ENCODE data around the gene ANTKMT.

Gene ANTKMT

DNA sequence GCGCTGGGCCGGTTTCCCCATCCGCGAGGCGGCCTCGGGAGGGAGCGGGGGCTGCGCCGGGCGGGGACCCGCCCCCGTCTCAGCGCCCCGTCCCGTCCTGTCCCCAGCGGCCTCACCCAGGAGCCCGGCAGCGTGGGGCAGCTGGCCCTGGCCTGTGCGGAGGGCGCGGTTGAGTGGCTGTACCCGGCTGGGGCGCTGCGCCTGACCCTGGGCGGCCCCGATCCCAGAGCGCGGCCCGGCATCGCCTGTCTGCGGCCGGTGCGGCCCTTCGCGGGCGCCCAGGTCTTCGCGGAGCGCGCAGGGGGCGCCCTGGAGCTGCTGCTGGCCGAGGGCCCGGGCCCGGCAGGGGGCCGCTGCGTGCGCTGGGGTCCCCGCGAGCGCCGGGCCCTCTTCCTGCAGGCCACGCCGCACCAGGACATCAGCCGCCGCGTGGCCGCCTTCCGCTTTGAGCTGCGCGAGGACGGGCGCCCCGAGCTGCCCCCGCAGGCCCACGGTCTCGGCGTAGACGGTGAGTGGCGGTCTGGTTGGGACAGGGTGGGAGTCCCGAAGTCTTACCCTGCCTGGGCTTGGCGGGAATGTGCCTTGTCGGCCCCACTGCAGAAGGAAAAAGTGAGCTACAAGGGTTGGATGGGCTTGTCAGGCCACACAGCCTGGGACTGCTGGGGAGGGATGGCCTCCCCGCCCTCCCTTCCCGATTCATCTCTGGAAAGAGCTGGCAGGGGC, 5.3 kb upstream of the ANTKMT start:
- DNase-seq (ENCODE audit: low read depth in 2 of 2) = no peak

DNA sequence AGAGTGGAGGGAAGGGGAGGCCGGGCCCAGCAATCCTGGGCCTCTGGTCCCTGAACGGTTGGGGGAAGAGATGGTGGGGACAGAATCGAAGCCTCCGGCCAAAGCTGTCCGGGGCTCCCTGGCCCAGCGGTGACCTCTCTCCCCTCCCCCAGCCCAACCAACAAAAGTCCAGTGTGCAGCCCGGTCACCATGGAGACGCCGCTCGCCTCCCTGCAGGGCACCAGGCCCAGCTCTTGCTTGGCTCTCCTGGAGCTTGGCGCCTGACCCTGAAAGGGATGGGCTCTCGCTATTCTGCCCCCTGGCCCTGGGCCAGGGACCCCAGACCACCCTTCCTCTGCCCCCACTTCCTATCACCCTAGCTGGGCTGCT, 4.8 kb upstream of the ANTKMT start:
- no peak for DNase-seq (ENCODE audit: low read depth in 2 of 2)

DNA sequence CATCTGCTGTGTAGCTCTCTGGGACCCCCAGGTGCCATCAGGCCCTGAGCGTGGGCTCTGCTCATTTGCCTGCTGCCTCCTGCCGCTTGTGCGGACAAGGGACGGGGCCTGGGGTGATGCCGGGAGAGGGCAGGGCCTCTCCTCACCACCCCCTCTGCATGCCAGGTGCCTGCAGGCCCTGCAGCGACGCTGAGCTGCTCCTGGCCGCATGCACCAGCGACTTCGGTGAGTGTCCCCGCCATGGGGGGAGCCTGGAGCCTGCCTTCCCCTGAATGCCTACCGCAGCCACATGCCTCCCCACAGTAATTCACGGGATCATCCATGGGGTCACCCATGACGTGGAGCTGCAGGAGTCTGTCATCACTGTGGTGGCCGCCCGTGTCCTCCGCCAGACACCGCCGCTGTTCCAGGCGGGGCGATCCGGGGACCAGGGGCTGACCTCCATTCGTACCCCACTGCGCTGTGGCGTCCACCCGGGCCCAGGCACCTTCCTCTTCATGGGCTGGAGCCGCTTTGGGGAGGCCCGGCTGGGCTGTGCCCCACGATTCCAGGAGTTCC, 4.1 kb upstream of the ANTKMT start:
- DNase-seq (ENCODE audit: low read depth in 2 of 2) = no peak

DNA sequence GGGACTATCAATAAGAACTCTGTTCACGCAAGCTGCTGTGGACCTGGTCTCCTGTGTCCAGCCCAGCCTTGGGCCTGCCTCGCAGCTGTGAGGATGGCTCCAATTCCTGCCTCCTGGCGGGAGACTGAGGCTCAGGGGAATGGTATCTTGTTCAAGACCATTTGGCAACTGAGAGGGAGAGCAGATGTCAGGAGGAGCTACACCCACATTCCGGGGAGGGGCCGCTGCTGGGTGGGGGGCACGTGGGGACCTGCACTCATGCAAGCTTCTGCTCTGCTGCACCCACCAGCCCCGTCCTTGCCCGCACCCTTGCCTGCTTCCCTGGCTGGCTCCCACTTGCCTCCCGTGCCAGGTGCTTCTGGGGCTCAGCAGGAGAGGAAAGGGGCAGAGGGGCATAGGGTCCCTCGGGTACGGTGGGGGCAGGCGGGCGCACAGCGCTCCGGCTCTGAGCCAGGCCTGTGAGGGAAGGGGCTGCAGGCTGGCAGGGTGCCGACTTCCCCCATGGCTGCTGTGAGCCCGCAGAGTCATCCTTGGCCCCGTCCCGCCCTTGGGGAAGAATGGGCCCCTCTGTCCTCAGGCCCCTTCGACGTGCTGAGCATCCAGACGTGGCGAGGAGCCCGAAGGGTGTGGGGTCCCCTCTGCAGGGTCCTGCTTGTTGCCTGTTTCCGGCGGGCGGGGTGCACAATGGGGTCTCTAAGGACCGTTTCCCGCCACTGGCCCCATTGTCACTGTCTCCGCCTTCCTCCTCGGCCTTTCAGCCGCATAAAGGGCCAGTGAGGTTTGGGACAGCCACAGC, 3.3 kb upstream of the ANTKMT start:
- no peak for DNase-seq (ENCODE audit: low read depth in 2 of 2)

DNA sequence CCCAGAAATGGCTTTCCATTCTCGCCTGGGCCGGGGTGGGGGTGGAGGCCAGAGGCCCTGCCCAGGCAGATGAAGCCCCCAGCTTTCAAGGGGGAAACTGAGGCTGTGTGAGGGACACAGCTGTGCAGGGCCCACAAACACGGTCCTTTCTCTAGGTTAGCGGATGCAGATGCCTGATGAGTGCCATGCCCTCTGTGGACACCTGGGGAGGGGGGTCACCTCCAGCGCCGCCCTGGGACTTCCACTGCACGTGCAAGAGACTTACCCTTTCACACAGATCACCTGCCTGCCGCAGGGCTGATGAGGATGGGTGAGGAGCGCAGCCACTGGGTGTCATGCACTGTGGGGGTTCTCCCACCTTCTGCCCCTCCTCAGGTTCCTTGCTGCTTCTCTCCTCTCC, 2.6 kb upstream of the ANTKMT start:
- no peak for DNase-seq (ENCODE audit: low read depth in 2 of 2)

DNA sequence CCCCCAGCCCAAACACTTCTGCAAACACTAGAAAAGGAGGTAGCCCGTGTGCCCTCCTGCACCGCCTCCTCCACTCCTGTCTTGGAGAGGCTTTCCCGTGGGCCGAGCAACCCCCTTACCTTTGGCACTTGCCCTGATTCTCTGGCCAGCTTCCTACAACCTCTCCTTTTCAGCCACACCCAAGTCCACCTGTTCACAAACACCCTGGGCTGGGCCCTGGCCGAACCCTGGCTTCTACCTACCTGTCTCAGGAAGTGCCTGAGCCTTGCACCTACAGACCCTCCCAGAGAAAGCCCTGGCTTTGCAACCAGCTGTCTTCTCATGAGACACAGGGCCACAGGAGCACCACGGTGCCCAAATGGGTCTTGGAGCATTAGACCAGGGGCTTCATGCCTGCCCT, 2.0 kb upstream of the ANTKMT start:
- no peak for DNase-seq (ENCODE audit: low read depth in 2 of 2)

DNA sequence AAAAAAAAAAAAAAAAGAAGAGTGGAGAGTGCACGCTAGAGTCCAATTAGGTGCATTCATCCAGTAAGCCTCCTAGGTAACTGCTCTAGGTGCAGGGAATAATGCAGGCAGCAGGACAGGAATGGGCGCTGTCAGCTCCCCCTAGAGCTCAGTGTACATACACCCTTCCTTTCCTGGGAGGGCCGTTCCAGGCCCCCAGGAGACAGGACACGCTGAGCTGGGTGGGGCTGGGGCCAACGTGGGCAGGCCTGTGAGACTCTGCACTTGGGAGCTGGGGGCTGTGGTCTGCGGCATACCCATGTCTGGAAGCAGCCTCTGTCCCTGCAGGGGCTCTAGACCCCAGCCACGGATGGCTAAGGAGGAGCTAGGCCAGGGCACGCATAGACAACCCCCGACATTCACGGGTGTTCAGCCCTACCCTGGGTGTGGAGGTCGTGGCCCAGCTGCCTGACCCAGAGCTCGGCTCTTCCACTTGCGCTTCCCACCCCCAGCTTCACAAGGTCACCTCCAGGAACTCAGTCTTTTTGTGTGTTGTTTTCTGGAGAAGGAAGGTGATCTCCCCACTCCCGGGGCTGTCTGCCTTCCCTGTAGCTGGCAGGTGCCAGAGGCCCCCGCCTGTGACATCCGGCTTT, 1.0 kb upstream of the ANTKMT start:
- DNase-seq (ENCODE audit: low read depth in 2 of 2) = no peak

DNA sequence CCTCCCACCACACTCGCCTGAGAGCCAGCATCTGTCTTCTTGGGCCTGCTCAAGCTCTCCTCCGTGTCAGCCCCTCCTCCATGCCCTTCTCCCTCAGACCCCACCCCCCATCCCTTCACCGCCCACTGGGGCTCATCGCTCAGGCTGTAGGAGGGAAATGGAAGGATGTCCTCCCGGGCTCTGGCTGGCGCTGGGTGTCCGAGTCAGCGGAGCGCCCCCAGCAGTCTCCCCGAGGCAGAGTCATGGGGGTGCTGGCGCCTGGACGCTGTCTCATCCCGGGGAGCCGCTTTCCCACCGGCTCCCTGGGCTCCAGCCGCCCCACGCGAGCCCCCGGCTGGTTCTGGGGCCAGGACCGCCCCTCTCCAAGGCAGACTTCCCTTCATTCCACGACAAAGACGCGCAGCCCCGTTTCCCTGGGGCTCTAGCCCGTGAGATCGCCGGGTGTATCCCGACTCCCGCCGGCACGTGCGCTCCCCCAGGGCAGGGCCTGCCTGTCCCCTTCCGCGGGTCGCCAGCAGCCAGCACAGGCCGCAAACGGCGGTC, 428 bp upstream of the ANTKMT start:
- peak; percentile 47 for DNase-seq (ENCODE audit: low read depth in 2 of 2)

DNA sequence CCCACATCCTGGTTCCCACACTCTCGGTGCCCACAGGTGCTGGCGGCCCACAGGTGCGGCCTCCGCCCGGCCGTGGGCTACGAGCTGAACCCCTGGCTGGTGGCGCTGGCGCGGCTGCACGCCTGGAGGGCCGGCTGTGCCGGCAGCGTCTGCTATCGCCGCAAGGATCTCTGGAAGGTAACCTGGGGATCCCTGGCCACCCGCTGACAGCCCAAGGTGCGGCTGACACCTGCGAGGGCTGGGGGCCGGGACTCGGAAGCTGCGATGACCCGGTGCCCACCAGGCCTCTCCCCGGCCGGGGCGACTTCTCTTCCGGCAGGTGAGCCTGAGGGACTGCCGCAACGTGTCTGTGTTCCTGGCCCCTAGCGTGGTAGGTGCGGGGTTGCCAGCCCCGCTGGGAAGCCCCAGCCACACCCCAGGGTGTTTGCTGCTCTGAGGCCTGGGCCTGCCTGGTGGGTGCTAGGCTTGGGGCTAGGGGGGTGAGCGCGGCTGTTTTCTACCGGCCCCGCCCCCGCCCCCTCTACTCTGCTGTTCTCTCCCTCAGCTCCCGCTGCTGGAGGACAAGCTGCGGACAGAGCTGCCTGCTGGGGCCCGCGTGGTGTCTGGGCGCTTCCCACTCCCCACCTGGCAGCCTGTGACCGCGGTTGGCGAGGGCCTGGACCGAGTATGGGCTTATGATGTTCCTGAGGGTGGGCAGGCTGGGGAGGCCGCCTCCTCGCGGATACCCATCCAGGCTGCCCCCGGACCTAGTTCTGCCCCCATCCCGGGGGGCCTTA, 1.0 kb downstream of the ANTKMT start:
- no peak for DNase-seq (ENCODE audit: low read depth in 2 of 2)

DNA sequence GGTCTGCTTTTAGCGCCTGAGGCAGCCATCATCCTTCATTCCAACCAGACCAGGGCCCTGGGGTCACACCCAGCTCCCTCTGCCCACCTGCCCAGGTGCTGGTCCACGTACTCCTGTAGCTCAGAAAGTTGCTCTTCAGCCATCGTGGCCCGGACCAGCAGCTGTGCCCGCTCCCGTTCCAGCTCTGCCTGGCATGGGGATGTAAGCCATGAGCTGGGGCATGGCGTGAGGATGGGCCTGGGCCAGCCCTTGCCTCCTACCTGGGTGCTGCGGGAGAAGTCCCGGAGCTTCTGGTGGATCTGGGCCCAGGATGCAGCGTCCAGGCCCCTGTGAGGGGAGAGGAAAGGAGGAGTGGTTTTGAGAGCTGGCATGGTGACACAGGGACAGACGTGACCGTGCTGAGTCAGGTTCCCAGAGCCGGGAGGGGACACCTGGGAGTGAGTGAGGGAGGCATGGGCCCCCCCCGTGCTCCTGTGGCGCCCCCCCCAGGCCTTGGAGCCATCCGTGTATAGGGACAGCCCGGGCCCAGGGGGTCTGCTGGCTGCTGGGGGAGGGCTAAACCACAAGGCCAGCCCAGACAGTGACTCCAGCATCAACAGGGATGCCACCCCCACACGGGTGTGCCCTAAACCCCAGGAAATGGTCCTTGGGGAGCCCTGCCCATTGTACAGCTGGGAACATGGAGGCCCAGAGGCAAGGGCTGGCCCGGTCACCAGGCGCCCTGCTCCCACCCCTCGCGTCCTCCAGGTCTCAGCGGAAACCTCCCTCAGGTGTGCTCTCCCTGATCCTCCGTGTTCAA, 2.1 kb downstream of the ANTKMT start:
- no peak for DNase-seq (ENCODE audit: low read depth in 2 of 2)

DNA sequence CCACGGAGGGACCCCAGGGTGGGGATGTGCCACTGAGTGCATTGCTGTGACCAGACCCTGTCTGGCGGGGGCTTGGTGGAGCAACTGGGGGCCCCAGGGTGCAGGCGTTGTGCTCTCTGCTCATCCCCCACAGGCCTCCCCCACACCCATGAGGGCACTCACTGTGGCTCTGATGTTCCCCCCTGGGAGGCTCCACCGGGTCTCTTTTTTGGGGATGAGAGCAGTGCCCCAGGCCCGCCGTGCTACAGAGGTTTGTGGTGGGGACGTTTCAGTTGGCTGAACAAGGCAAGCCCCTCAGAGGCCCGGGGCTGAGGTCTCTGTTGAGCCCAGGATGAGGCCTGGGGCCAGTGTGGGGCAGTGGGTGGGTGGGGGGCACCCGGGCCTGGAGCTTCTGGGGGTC, 2.7 kb downstream of the ANTKMT start:
- DNase-seq (ENCODE audit: low read depth in 2 of 2) = no peak

DNA sequence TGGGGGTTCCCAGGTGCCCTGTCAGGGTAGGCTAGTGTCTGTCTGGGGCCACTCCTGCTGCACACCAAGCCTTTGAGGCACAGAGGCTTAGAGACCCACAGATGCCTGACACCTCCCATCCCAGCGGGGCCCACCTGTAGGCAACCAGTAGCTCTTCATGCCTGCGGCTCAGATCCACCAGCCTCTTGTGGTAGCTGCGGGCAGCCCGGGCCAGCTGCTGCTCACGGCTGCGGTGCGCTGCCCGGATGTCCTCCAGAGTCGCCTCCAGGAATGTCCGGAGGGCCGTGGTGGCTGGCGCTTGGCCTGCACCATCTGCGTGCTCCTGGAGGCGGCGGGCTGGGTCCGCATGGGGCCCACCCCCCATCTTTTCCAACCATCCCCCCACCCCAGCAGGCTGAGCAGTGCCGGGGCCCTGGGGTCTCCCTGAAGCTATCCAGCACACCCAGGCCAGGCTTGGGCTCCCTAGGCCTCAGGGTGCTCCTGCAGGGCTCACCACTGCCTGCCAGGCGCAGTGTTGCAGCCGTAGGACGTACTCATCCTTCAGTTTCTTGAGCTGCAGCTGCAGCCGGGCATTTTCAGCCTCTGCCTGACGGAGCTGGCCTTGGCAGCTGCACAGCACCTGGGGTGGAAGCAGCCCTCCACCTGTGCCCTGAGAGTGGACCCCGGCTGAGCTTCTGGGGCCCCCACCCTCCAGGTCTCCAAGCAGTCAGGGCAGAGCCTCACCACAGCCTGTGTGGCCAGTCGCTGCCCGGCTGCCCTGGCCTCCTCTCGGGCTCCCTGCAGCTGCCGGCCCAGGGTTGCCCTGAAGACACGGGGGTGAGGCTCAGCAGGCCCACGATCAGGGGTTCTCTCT, 3.5 kb downstream of the ANTKMT start:
- DNase-seq (ENCODE audit: low read depth in 2 of 2) = no peak

DNA sequence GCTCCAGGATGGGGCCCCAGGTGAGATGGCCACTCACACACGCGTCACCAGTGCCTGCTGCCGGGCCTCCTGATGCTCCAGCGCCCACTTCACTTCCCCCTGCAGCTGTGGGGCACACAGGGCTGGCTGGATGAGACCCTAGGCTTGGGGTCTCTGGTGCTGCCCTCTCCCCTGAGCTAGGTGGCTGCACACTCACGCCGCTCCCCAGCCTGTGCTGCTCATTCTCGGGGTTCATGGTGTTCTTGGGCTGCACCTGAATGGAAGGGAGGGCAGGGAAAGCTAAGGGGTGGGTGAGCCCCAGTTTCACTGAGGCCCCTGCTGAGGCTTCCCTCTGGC, 4.1 kb downstream of the ANTKMT start:
- DNase-seq (ENCODE audit: low read depth in 2 of 2) = no peak

DNA sequence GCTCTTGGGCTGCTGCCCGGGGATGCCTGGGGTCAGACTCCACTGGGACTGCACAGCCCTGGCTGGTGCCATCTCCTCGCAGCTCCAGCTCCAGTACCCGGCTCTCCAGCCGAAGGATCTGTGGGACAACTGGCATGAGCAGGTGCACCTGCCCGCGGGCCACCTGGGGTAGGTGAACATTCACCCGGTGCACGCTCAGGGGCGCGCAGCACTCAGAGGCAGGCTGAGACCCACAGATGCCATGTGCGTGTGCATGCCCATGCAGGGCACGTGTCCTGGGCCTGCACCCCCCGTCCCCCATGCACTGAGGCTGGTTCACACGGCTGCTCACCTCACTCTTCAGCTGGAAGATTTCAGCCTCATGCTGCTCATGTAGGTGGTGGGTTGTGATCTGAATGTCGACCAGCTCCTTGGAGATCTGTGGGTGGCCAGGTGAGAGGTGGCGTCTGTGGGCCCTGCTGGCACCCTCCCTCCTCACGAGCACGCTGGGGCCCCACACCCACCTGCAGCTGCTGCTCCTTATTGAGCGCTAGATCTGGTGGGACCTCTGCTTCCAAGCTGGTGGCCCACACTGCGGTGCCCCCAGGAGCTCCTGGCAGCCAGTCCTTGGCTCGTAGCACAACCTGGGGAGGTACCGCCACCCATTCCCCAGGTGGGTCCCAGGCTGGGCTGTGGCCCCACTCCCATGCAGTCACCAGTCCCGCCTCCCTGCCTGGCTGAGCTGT, 4.7 kb downstream of the ANTKMT start:
- no peak for DNase-seq (ENCODE audit: low read depth in 2 of 2)

DNA sequence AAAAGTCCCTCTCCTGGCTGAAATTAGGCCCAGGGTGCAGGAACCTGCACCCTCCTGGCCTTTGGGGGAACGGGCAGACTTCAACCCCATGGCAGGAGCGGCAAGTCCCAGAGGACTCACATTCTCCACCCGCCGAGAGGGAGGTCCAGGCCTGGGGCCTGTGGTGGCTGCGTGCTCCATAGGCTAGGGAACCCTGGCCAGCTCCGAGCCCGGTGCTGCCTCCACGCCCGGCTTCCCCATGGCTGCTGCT, 5.2 kb downstream of the ANTKMT start:
- DNase-seq (ENCODE audit: low read depth in 2 of 2) = no peak

DNA sequence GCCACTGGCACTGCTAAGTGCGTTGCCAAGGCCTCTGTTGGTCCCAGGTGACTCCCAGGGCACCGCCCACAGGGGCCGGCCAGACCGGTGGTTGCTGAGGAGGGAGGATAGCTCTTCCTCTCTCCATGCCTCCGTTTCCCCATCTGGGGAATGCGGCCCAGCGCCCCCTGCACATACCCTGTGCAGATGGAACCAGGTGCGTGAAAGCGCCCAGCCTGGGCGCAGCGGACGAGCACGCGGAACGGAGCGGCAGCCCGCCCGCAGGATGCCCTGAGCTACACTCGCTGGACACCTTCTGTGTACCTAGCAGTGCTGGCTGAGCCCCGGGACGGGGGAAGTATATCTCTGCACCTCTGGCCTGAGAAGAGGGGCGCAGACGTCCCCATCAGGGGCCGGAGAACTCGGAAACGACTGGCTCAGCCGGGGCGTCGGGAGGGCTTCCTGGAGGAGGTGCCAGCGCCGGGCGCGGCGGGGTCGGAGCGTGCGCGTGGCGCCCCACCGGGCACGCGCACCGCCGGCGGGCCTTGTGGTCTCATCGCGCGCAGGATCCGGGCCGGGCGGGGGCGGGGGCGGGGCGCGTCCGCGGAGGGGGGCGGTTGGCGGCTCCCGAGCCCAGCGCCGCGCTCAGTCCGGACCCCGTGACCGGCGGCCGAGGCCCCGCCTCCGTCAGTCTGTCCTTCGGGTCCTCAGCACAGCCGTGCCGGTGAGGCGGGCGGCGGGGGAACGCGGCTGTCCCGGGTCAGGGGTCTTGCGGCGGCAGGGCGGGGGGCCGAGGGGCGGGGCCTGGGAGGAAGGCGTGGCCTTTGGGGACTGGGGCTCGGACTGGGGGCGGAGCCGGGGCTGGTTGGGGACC, 5.7 kb downstream of the ANTKMT start, which contains the start of the genes CCDC78 and HAGHL:
CCDC78 (minus strand) TSS at position 6 of the 853 bp plus-strand sequence. CDS start 76 bp downstream, outside the sequence.
HAGHL (plus strand) TSS at position 669 of the 853 bp plus-strand sequence. CDS start 404 bp downstream, outside the sequence.
- DNase-seq (ENCODE audit: low read depth in 2 of 2) = peak; percentile 55 to 61

DNA sequence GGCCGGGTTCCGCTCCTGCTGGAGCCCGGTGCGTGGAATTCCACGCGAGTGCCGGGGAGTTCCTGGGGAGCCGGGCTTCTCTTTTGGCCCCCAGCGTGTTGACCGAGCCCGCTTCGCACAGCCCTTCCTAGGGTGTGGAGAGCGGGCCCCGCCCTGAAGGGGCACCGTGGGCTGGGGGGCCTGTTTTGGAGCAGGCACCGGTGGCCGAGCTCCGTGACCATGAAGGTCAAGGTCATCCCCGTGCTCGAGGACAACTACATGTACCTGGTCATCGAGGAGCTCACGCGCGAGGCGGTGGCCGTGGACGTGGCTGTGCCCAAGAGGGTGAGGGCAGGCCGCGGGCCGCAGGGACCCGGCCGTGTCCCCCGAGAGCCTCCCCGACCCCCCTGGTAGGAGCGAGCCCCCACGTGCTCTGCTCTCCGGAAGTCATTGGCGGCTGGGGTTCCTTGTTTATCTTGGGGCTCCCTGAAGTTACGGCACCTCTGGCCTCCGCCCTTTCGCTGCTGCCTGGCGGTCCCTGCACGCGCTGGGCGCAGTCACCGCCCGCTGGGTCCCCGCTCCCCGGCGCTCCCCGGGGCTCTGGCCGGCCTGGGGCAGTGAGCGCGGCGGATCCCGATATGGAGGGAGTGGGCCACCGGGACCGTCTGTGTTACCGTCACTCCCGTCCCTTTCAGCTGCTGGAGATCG, 6.5 kb downstream of the ANTKMT start:
- no peak for DNase-seq (ENCODE audit: low read depth in 2 of 2)
